ENCODE measurements around the gene NRP1.
"Not testable (repeated sequence)": the region's sequence is repeated elsewhere in the genome, so short reads cannot be mapped to it uniquely, and the experiment has no call there.

The NRP1 gene

DNA sequence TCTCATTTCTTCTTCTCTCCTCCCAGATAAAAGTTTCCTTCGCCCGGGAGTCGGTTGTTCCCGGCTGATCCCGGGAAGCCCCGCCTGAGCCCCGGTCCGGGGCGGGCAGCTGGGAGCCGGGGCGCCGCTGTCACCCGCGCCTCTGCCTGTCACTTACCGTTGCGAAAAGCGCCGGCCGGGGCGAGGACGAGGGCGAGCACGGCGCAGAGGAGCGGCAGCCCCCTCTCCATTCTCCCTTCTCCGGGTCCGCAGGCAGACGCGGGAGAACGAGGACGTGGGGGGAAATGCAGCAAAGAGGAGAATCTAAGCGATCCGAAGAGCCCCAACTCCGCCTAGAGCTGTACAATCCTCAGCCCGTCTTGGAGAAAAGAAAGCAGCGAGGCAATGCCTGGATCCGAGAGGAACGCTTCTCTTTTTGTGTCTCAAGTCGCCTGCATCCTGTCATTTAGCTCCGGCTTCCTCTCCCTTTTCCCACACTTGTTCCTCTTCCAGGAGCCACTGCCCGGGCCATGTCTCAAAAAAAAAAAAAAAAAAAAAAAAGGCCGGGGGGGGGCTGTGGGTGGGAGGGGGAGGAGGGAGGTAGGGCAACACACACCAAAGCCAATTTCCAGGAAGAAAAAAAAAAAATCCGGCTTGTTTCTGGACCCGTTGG lies at the start of gene NRP1:
TSS of gene NRP1 (minus strand) at position 515 of the 652 bp plus-strand sequence. CDS start at position 230, 285 bp downstream.
- peak; percentile 31 for DNase-seq (ENCODE audit: low spot score)

DNA sequence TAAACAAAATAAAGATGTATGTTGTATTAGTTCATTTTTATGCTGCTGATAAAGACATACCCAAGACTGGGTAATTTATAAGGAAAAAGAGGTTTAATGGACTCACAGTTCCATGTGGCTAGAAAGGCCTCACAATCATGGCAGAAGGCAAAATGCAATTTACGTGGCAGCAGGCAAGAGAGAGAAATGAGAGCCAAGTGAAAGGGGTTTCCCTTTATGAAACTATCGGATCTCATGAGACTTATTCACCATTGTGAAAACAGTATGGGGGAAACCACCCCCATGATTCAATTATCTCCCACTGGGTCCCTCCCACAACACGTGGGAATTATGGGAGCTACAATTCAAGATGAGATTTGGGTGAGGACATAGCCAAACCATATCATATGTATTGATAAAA lies 49.7 kb upstream of the NRP1 start:
- not testable (repeated sequence) for DNase-seq (ENCODE audit: low spot score)

DNA sequence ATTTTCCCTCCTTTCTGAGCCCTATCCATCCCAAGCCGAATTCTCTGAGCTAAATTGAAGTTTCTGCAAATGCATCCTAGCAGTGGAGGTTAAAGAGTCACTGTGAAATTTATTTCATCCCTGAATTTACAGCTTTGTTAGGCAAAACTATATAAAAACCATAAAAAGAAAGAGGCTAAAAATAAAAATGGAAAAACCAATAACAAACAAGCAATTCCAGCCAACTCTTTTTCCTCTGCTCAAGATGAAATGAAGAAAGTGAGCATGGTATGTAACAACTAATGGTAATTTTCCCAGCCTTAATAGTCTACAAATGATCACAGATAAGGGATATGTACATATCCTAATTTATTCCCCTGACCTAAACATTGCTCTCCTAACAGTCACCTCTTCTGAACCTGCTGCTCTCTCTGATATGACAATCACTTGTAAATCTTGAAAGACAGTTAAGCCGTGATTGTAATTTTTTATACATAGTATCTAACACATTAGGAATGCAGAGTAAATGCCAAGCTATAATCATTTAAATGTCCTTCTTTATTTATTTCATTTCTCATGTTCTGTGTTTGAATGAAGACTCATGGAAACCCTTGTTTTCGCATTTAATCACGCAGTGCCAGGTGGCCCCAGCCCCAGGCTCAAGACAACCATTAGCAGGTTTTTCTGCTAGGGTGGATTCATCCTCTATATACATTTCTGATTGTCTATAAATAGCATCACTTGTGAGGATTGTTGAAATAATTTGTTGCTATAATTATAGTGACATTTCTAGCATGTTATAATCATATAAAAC lies 48.6 kb upstream of the NRP1 start:
- DNase-seq (ENCODE audit: low spot score), result no peak

DNA sequence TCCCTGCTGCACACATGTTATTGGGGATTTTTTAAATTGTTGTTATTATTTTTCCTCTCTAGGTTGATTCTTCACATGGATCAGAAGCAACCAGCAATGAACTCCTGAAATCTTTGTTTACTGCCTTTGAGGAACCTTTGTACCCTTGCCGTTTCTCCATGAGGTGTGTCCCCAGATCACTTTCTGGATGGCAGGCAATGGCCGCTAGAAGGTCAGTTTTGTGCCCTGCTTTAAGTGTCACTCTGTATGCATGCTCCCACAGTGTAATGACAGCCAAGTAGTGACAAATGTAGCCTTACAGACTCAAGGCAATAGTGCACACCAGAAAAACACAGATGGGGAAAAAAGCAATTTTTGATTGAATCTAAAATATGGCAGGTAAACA lies 47.7 kb upstream of the NRP1 start:
- DNase-seq (ENCODE audit: low spot score), result no peak

DNA sequence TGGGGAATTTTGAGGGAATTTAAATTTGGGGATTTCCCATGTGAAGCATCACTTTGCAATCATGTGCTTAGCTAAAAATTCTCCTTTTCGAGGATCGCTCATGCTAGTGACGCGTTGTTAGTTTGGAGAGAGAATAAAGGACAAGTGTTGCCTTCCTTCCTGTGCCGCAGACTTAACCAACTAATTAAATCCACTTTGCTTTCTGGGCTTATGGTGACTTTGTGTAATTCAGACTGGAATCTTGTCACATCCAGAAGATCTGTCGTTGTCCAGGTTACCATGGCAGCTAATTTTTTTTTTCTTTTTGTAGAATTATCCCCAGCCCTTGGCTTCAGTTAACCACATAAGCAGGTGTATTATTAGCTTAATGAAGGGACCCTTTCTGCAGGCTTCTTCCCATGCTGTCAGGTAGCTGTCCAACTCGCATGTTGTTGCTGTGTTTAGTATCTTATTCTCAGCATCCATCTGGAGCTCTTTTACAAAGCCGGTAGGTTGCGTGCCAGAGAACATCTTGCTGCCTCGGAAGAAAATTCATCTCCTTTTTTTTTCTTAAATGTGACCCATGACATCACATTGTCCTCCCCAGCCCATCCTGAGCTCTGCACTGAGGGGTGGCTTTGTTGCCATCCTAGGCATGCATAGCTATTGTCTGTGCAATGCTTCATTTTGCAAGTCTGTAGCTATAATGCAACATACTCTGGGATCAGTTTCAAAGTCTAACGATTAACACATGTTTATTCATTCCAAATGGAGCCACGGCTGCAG lies 47.2 kb upstream of the NRP1 start:
- no peak for DNase-seq (ENCODE audit: low spot score)

DNA sequence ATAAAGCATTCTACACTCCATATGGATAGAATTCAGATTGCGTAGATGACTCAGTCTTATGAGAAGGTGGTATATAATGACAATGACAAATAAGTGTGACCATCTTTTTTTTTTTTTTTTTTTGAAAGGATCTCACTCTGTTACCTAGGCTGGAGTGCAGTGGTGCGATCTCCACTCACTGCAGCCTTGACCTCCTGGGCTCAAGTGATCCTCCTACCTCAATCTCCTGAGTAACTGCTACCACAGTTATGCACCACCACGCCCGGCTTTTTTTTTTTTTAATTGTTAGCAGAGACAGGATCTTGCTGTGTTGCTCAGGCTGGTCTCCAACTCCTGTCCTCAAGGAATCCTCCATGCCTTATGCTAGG lies 43.2 kb upstream of the NRP1 start:
- DNase-seq (ENCODE audit: low spot score), result no peak

DNA sequence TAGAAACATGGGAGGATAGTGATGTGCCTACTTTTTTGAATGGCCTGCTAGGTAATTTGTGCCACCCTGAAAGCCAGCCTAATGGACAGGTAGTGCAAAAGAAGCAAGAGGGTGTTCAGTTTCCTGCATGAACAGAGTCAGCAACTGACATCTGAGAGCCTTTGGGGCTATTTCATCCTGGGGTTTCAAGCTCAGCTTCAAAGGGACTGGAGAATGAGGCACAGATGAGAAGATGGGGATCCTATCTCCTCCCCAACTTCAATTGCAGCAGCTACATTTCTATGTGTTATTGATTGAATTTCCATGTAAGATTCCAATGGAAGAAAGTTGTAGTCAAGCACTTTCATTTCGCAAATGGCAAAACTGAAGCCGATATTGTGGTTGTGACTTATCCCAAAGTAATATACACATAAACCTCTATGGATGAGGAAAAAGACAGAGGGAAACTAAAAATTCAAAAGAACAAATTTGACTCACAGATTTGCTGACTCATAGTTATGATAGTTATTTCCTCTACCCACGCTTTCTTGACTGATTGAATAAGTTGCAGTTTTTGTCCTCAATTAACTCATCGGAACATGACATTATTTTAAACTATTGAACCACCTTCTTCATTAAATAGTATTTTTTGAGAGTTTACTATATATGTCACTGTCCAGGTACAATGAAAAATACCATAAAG lies 42.6 kb upstream of the NRP1 start:
- DNase-seq (ENCODE audit: low spot score), result no peak

DNA sequence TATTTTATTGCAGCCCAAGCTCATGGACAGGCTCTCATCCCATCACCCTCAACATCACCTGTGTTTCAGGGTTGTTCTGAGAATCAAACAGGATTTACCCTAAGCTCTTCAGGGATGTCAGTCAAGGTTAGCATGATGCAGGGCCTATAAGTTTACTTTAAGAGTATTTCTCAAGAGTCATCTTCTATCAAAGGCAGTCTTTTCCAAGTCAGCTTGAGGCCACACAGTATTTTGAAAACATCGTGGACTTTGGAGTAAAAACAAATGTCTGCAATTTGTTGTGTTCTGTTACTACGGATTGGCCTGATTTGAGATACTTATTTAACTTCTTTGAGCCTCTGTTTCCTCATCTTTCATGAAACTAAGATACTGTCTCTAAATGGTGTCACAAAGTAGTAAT lies 42.0 kb upstream of the NRP1 start:
- DNase-seq (ENCODE audit: low spot score), result no peak

DNA sequence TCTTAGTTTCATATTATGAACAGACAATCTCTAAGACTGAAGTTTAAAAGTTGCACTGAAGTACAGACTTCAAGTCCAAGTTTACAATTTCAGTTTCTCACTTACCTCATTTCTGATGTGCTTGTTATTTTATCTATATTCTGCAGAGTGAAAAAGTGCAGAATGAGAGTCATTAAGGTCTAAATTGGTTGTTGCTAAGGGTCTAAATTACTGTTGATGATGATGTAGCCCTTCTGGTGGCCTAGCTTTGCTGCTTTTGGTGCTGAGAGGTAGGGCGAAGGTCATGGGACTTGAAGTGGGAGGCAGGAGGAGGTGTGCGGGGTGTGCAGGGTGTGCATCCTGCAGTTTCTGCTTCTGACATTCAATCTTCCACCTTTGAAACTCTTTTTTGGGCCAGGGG lies 38.8 kb upstream of the NRP1 start:
- DNase-seq (ENCODE audit: low spot score), result no peak

DNA sequence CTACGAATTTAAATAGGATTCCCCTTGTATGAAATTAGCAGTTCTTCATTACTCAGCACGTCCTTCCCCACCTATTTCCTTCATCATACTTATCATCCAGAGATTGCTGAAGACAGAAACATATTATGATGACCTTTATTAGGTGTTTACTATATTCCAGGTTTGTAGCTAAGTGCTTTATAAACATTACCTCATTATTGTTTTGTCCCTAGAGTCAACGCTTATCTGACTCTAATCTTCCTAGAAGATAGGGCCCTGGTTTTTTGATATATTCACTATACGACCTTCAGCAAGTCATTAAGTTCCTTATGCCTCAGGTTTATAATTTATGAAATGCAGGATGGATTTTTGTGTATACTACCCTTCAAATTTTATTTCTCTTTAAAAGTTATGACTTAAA lies 36.8 kb upstream of the NRP1 start:
- no peak for DNase-seq (ENCODE audit: low spot score)

DNA sequence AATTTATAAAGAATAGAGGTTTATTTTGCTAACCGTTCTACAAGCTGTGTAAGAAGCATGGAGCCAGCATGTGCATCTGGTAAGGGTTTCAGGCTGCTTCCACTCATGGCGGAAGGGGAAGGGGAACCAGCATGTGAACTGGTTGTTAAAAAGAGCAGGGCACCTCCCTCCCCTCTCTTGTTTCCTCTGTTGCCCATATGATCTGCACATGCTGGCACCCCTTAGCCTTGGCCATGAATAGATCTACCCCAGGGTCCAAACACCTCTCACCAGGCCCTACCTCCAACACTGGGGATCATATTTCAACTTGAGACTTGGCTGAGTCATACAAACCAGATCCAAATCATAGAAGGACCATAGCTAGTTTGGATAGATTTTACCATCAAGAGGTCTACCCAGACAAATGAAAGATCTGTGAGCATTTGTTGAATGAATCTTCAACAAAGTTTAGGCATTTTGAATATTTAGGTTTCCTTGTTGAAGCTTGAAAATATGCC lies 36.0 kb upstream of the NRP1 start:
- DNase-seq (ENCODE audit: low spot score), result no peak

DNA sequence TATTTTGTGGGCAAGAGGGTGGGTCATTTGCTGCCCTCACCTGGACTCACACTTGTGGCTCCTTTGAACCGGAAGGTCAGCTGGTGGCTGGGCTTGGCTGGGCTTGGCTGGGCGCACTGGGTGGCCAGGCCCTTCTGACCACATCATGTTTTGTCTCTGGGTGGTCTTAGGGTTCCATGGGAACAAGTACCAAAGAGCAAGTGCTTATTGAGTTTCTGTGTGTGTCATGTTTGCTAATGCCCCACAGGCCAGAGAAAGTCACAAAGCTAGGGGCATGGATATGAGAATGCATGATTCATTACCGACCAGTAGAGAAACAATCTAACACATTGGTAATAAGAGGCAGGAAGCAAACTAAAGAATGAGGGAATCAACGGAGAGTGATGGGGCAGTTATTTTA lies 33.6 kb upstream of the NRP1 start:
- no peak for DNase-seq (ENCODE audit: low spot score)

DNA sequence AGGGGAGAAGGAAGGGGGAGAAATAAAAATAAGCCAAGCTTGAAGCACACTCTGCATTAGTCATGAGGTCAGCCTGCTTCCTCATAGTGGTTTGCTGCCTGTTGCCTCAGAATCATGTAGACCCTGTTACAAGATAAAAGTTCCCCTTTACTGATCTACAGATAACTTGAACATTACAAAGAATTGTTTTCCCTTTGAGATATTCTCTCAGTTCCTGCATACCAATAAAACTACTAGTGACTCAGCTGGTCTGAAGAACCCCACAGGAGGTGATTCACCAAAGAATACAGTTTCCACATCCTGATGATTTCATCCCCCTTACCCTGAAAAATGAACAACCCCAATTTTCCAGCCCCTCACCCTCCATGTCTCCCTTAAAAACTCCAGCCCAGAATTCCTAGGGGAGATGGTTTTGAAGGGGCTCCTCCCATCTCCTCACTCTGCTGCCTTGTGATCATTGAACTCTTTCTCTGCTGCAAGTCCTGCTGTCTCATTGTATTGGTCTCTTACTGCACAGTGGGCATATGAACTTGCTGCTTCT lies 31.5 kb upstream of the NRP1 start:
- DNase-seq (ENCODE audit: low spot score), result peak; percentile 39

DNA sequence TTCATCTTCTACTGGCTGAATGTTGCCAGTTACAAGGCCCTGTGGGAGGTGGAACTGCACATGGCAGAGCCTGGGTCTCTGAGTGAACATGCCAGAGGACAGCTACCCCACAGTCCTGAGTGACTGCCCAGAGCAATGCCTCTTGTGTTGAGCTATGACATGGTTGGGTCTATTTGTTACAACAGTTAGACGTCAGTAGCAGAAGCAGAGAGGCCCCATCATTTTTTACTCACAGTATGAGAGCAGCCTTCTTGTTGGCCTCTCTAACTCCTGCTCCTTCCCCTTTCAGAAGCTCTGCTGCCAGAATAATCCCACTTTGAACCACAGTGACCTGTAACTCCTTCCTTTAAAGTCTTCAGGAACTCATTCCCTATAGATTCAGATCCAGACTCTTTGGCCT lies 30.8 kb upstream of the NRP1 start:
- no peak for DNase-seq (ENCODE audit: low spot score)

DNA sequence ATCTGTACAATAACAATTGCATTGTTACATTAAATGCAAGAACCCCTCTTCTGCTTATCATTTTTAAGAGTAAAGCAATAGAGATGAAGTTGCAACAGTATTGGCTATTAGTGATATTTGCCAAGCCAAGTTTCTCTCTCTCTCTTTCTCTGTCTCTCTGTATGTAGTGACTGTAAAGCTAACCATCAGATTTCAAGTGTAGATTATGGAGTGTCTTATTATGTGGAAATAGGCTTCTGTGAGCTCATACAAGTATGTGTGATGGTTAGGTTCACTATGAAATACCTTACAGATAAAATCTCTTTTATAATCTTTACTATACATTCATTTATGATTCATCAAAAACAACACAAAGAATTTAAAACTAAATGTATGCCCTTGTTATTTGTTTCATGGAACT lies 28.6 kb upstream of the NRP1 start:
- no peak for DNase-seq (ENCODE audit: low spot score)

DNA sequence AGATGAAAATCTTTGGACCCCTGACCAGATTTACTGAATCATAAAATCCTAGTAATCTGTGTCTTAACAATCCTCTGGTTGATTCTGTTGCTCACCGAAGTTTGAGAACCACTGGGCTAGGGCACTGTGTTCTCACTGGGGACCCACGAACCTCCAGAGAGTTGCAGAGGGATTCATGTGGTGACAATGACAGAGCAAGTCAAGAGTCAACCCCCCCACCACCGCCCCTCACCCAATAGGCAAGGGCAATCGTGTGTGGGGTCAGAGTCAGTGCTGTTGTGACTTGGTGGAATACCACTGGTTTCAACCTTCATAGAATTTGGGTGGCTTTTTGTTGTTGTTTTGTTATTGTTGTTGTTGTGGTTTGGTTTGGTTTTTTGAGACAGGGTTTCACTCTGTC lies 23.5 kb upstream of the NRP1 start:
- DNase-seq (ENCODE audit: low spot score), result no peak

DNA sequence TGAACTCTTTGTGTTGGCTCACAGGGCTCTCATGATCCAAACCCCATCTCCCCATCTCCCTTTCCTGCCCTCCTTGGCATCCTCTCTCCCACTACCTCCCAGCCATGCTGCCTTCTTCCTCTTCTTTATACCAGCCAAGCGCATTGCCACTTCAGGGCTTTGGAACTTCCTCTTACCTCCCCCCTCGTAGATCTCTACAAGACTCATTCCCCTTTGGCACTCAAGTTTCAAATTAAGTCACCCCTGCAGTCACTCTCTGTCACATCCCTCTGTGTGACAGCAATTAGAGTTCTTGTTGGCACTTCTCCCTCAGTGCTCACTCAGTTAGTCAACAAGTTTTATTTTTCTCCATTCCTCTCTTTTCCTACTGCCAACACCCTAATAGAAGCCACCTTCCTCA lies 20.8 kb upstream of the NRP1 start:
- no peak for DNase-seq (ENCODE audit: low spot score)

DNA sequence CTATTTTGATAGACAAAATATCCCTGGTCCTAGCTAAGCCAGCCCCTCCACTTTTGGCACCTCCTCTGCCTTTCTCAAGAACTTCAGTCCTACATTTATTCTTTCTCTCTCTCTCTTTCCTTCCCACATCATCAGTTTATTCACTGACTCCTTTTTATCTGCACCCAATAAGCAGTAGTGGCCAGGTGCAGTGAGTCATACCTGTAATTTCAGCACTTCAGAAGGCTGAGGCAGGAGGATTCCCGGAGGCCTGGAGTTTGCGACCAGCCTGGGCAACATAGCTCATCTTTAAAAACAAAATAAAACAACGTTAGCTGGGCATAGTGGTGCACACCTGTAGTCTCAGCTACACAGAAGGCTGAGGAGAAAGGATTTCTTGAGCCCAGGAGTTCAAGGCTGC lies 19.4 kb upstream of the NRP1 start:
- DNase-seq (ENCODE audit: low spot score), result no peak

DNA sequence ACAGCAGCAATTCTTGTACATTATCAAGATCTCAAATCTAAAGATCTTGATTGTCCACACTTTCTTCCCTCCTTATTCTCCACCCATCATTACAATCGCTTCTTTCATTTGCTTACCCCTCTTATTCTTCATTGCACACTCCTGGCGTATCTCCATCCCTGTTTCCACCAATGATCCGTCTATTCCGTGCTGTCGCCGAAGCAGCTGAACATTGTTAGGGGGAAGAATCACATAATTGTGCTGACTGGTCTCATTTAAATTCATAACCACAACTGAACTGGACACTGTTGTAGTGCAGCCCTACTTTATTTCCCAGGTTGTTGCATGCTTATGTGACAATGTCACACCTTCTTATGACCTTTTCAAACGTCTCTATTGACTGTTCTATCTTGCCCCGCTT lies 18.9 kb upstream of the NRP1 start:
- no peak for DNase-seq (ENCODE audit: low spot score)

DNA sequence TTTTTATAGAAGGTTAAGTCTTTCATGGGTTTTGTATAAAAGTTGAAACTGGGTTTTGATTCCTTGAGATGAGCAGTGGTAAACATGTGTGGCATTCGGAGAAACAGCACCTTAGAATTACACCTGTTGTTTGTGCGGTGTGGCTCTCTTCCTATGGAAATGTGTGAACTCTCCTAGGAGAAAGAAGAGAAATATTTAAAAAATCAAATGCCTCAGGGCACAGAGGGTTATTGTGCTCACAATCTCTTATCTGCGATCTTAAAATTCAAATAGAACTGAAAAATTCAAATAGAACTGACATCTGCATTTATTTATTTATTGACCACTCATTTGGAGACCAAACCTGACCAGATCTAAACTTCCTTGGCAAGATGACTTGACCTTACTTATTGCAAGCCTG lies 18.1 kb upstream of the NRP1 start:
- no peak for DNase-seq (ENCODE audit: low spot score)

DNA sequence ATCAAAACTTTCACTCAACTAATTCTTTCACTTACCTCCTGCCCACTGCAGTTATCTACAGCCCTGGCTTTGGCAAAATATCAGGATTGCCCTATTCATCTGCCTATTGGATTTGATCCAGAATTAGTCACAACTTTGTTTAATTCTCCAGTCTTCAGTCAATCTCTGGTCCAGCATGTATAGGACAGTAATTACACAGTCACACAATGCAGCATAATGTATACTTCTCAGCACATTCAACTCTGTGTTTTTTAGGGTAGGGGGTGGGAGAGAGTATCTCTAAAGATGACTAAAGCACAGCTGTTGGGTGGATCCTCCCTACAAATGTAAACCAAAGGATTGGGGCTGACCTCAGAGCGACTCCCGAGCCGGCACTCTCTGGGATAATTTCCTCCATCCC lies 17.7 kb upstream of the NRP1 start:
- no peak for DNase-seq (ENCODE audit: low spot score)

DNA sequence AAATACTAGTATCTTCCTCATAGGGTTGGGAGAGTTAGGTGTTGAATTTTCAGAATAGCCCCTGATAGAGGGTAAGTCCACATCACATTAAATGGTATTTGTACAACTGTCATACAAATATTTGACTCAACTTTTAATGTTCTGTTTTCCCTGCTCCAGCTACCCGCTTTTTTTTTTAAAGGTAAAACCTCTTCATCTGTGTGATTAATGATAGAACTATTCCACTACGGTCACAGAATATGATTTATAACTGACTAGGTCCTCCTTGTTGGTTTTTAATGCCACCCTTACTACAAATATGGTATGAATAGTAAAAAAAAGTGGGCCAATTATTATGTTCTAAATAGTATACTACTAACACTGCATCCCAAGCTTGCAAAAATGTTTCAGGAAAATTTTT lies 15.6 kb upstream of the NRP1 start:
- no peak for DNase-seq (ENCODE audit: low spot score)
